GM12801 (cell line): ENCODE measurements around the gene UEVLD.

Source experiments
- CTCF ChIP-seq: IDR thresholded peaks from one replicate; pipeline ENCODE4 v1.5.1; 2011; ENCODE audit warnings: control low read depth; ENCODE audit not compliant: insufficient read length; ENCODE audit errors: extremely low read depth

UEVLD gene

GRCh38 chr11:18523084-18523483 is 65.5 kb downstream of the UEVLD start:
- no peak for TF ChIP-seq CTCF

GRCh38 chr11:18522388-18522787 is 66.1 kb downstream of the UEVLD start:
- no peak for TF ChIP-seq CTCF

GRCh38 chr11:18521122-18521521 is 67.4 kb downstream of the UEVLD start:
- no peak for TF ChIP-seq CTCF

GRCh38 chr11:18502352-18502751 is 86.2 kb downstream of the UEVLD start:
- TF ChIP-seq CTCF: no peak

- no peak for TF ChIP-seq CTCF
Measured at GRCh38 chr11:18501629-18502028, 86.9 kb downstream of the UEVLD start.

GRCh38 chr11:18498039-18498438 is 90.5 kb downstream of the UEVLD start:
- TF ChIP-seq CTCF: no peak

GRCh38 chr11:18495703-18496102 is 92.8 kb downstream of the UEVLD start:
- TF ChIP-seq CTCF: no peak

GRCh38 chr11:18495271-18495670 is 93.3 kb downstream of the UEVLD start:
- no peak for TF ChIP-seq CTCF
